Measurements from ENCODE around the gene CACHD1. TPM values are rescaled to one million over a fixed set of nuclear protein-coding genes. Genes with fewer than 3 reads are reported as not detected.

The CACHD1 gene
- total and polyA plus RNA-seq, 2 of the 8 experiments (the other 6 are each of a cell fraction or from before 2014, with no cell fraction given) = 22.2 to 42.5 TPM

DNA sequence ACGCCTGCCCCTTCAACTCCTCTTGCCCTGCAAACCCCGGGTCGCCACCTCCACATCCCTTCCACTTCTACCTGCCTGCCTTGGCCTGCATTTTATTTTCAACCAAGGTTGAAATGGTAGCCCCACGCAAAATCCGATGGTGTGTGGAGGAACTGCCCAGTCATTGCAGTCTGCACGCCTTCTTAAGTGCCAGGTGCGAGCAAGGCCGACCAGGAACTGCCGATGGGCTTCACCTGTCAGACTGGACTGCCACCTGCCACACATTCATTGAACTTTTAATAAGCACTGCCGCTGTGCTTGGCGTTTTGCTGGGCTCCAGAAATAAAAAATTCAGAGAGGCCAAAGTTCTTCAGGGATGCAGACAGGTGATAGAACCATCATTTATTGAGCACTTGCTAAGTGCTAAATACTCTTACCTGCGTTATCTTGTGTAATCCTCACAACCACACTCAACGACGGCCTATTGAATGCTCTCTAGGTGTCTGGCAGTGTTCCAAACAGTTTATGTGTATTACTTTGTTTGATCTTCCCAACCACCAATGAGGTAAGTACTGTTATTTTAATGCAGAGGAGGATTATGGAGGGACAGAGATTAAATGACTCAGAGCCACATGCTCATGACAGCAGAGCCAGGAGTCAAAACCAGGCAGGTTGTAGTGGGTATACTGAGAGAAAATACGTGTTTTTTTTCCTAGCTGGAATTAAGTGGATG, 36.2 kb downstream of the CACHD1 start:
- Histone ChIP-seq H3K4ac (replicated peaks; ENCODE audit: insufficient read length, low read depth, low read length) (no peak overlapping the region), H4K91ac (replicated peaks; ENCODE audit: insufficient read length, low read length) (peak overlapping the region; percentile 71), H3K36me3 (ENCODE audit: control insufficient read depth in 2 of 4, insufficient read depth in 4 of 4, low read length in 3 of 4) (peaks cover 0 to 4% (median 2%) of the 10 kb centered on the region in 4 experiments; a peak in 2 of 8 replicates), H2BK20ac (ENCODE audit: low read length) (no peak overlapping the region), H2BK12ac (ENCODE audit: low read depth, low read length) (no peak overlapping the region), H3K4me2 (ENCODE audit: insufficient read depth in 1 of 2, low read depth in 2 of 2, low read length in 2 of 2) (peak overlapping the region; percentile 57 to 76), H4K5ac (ENCODE audit: insufficient read length, low read depth, low read length) (no peak overlapping the region), H3K18ac (ENCODE audit: extremely low read depth, low read length) (peak overlapping the region; percentile 64; the same call in 1 of the 2 replicates), H3K23me2 (ENCODE audit: low read depth, low read length) (peaks cover 3% of the 10 kb centered on the region; the same call in 1 of the 2 replicates), H3K79me2 (ENCODE audit: control insufficient read depth in 1 of 2, insufficient read depth in 2 of 2, low read length in 2 of 2) (peaks cover 8 to 90% of the 10 kb centered on the region in 2 experiments), H3K27ac (ENCODE audit: low read depth, low read length) (no peak overlapping the region), H3K9ac (replicated peaks in 1 of 4; ENCODE audit: extremely low read depth in 1 of 4, low read depth in 3 of 4, low read length in 3 of 4) (peak overlapping the region in 1 of 4 experiments; percentile 32; a peak in 2 of 7 replicates), H3K14ac (ENCODE audit: insufficient read length) (no peak overlapping the region), H2BK120ac (replicated peaks; ENCODE audit: low read depth, low read length) (no peak overlapping the region), H2AK5ac (ENCODE audit: low read depth, low read length) (no peak overlapping the region; the same call in 1 of the 2 replicates), H2AFZ (ENCODE audit: low read length) (no peak overlapping the region), H2BK5ac (ENCODE audit: low read depth, low read length) (no peak overlapping the region), H4K8ac (ENCODE audit: extremely low read depth, insufficient read depth, low read length) (peak overlapping the region; percentile 38; the same call in 1 of the 2 replicates), H3K27me3 (replicated peaks in 1 of 4; ENCODE audit: control insufficient read depth in 3 of 4, extremely low read depth in 1 of 4, insufficient read depth in 3 of 4, low read length in 3 of 4) (peaks cover 0 to 18% (median 10%) of the 10 kb centered on the region in 4 experiments; a peak in 6 of 7 replicates), H3K79me1 (ENCODE audit: low read depth, low read length) (peaks cover 11% of the 10 kb centered on the region), H3K4me3 (ENCODE audit: extremely low read depth in 1 of 4, insufficient read depth in 2 of 4, low read depth in 3 of 4, low read length in 4 of 4) (peak overlapping the region; percentile 23 to 53 (median 43)), H3K56ac (replicated peaks; ENCODE audit: insufficient read length, low read depth, low read length) (no peak overlapping the region), H3K9me3 (ENCODE audit: insufficient read depth in 2 of 2, low read depth in 1 of 2, low read length in 1 of 2) (no peaks in the 10 kb centered on the region), H4K20me1 (replicated peaks in 1 of 2; ENCODE audit: control insufficient read depth in 1 of 2, insufficient read depth in 2 of 2, low read length in 2 of 2) (peaks cover 30 to 37% of the 10 kb centered on the region in 2 experiments), H3K23ac (ENCODE audit: insufficient read length) (no peak overlapping the region), H2BK15ac (ENCODE audit: low read length) (no peak overlapping the region; the same call in 1 of the 2 replicates), H3K4me1 (replicated peaks in 1 of 4; ENCODE audit: control insufficient read depth in 3 of 4, insufficient read depth in 4 of 4, low read length in 3 of 4) (peaks cover 17 to 33% (median 28%) of the 10 kb centered on the region in 4 experiments)
- peak in 1 of 2 experiments; percentile 11; a peak in 1 of 4 replicates for TF ChIP-seq RAD21 (IDR thresholded peaks at IDR 0.05 in 1 of 2, conservative IDR thresholded peaks at IDR 0.05 in 1 of 2; ENCODE audit: low read depth in 2 of 2, low read length in 2 of 2)
- no peak for TF ChIP-seq SP2 (IDR thresholded peaks at IDR 0.05; ENCODE audit: low read length)
- no peak for TF ChIP-seq MAFK (IDR thresholded peaks at IDR 0.05; ENCODE audit: low read depth, low read length)
- TF ChIP-seq BACH1 (IDR thresholded peaks at IDR 0.05; ENCODE audit: low read length) = peak; percentile 70
- TF ChIP-seq, protein P1, sequence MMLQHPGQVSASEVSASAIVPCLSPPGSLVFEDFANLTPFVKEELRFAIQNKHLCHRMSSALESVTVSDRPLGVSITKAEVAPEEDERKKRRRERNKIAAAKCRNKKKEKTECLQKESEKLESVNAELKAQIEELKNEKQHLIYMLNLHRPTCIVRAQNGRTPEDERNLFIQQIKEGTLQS (IDR thresholded peaks at IDR 0.05; ENCODE audit: insufficient read depth, low read depth, low read length) = no peak
- no peak for TF ChIP-seq BCL11A (IDR thresholded peaks at IDR 0.05; ENCODE audit: low read depth in 2 of 2, low read length in 2 of 2)
- peak in 1 of 2 experiments; percentile 10; a peak in 1 of 4 replicates for TF ChIP-seq HDAC2 (IDR thresholded peaks at IDR 0.05; ENCODE audit: borderline replicate concordance in 1 of 2, low read depth in 2 of 2, low read length in 2 of 2)
- TF ChIP-seq RBBP5 (IDR thresholded peaks at IDR 0.05; ENCODE audit: borderline replicate concordance, low read depth, low read length) = no peak
- POLR2A ChIA-PET (ENCODE audit: partially characterized antibody) = interaction anchor here (0.8 to 1.0 kb wide), 2 partner anchors 33 to 35 kb away, joined by 3 to 4 read pairs; no protein-coding TSS in a partner anchor
- no peak for FAIRE-seq
- DNase-seq (ENCODE audit: low read depth in 1 of 2, low spot score in 2 of 2) = no peak
- CTCF ChIA-PET (ENCODE audit: partially characterized antibody) = interaction anchor here (0.6 to 1.1 kb wide), 2 partner anchors 10 to 289 kb away, joined by 3 to 4 read pairs; no protein-coding TSS in a partner anchor
- WGBS, 2 experiments (ENCODE audit: extremely low coverage in 1 of 2, insufficient coverage in 1 of 2, insufficient read length in 1 of 2, insufficient replicate concordance in 2 of 2, low coverage in 1 of 2, low lambda C conversion rate in 2 of 2, missing lambda C conversion rate in 1 of 2) = 27% methylated on average over 15 of the region's 15 CpGs; no CpG with 5 or more reads in 1 of the 2 experiments

All from H1 (cell line).